GM23248 (cell line): ENCODE measurements around the gene LBHD2. TPM values are rescaled to one million over a fixed set of nuclear protein-coding genes. Genes with fewer than 3 reads are reported as not detected.
A peak's percentile ranks its signal among the peaks of the same experiment; 100 is the strongest.

ENCODE experiments used
- DNase-seq: peaks from one replicate; pipeline ENCODE4 v3.0.0-alpha.2; 2015
- H2AFZ ChIP-seq: fragments of 200-600 bp; sonication (generic); 2 replicates; pipeline ENCODE4 v1.6.1; 2016; ENCODE audit warnings: antibody characterized with exemption
- H3F3A ChIP-seq: fragments of 200-600 bp; sonication (generic); 2 replicates; pipeline ENCODE4 v1.6.1; 2016; ENCODE audit warnings: mild to moderate bottlenecking, antibody characterized with exemption, mixed run types; ENCODE audit not compliant: insufficient read depth
- H3K27ac ChIP-seq: fragments of 200-600 bp; sonication (generic); 2 replicates; pipeline ENCODE4 v1.5.1; 2016; ENCODE audit warnings: mild to moderate bottlenecking
- H3K27me3 ChIP-seq: fragments of 200-600 bp; sonication (generic); replicated peaks from 2 replicates; pipeline ENCODE4 v1.6.1; 2016; ENCODE audit warnings: mild to moderate bottlenecking; ENCODE audit not compliant: insufficient read depth
- H3K36me3 ChIP-seq: fragments of 200-600 bp; sonication (generic); 2 replicates; pipeline ENCODE4 v1.6.1; 2016; ENCODE audit warnings: low read depth, mild to moderate bottlenecking
- H3K4me1 ChIP-seq: fragments of 200-600 bp; sonication (generic); 2 replicates; pipeline ENCODE4 v1.6.1; 2016; ENCODE audit warnings: mild to moderate bottlenecking; ENCODE audit not compliant: insufficient read depth
- H3K4me2 ChIP-seq: fragments of 200-600 bp; sonication (generic); one replicate; pipeline ENCODE4 v1.6.1; 2016; ENCODE audit warnings: mild to moderate bottlenecking; ENCODE audit not compliant: unreplicated experiment
- H3K4me3 ChIP-seq: fragments of 200-600 bp; sonication (generic); 2 replicates; pipeline ENCODE4 v1.5.1; 2016; ENCODE audit warnings: mild to moderate bottlenecking
- H3K79me2 ChIP-seq: fragments of 200-600 bp; sonication (generic); 2 replicates; pipeline ENCODE4 v1.6.1; 2016; ENCODE audit warnings: mild to moderate bottlenecking; ENCODE audit not compliant: insufficient read depth
- H3K9ac ChIP-seq: fragments of 200-600 bp; sonication (generic); 2 replicates; pipeline ENCODE4 v1.6.1; 2016; ENCODE audit warnings: mild to moderate bottlenecking
- H3K9me2 ChIP-seq: fragments of 200-600 bp; sonication (generic); 2 replicates; pipeline ENCODE4 v1.6.1; 2016; ENCODE audit warnings: mixed run types, mild to moderate bottlenecking, moderate library complexity; ENCODE audit not compliant: insufficient read depth
- H3K9me3 ChIP-seq: fragments of 200-600 bp; sonication (generic); one replicate; pipeline ENCODE4 v1.6.1; 2017; ENCODE audit warnings: low read depth
- H4K20me1 ChIP-seq: fragments of 200-600 bp; sonication (generic); 2 replicates; pipeline ENCODE4 v1.6.0; 2016; ENCODE audit not compliant: insufficient read depth
- EZH2 ChIP-seq: fragments of 200-600 bp; sonication (generic); IDR thresholded peaks from 2 replicates; pipeline ENCODE4 v1.6.1; 2018; ENCODE audit warnings: antibody characterized with exemption, mild to moderate bottlenecking; ENCODE audit not compliant: insufficient read depth, poor library complexity, severe bottlenecking
- EZH2phosphoT487 ChIP-seq: fragments of 200-600 bp; sonication (generic); IDR thresholded peaks from 2 replicates; pipeline ENCODE4 v1.6.1; 2018; ENCODE audit warnings: antibody characterized with exemption, moderate library complexity, mild to moderate bottlenecking, low read depth; ENCODE audit not compliant: insufficient read depth
- WGBS, 2 experiments: methylation state at CpG; one replicate each; pipeline ENCODE4 v1.1.6; 2015 to 2017; ENCODE audit warnings: low lambda C conversion rate in 2 of 2, low coverage in 1 of 2; ENCODE audit errors: missing lambda C conversion rate in 2 of 2; 5-methylcytosine and 5-hydroxymethylcytosine counted together
- in situ Hi-C: fragments of 300-500 bp; cut with MboI; formaldehyde crosslinking; loops from 2 replicates; pipeline ENCODE4 v1.15.0; 2020
- polyA plus RNA-seq: library from polyadenylated mRNA; unstranded; fragments of >200 nt; fragmentation: Nextera tagmentation; extraction: Ambion mirVana; gene quantifications from 2 replicates; pipeline ENCODE4 v1.2.1, GENCODE V29; 2016
- total RNA-seq: library from RNA; depleted of rRNA; stranded (reverse); fragments of >200 nt; shearing (Covaris generic); gene quantifications from 2 replicates; pipeline ENCODE4 v1.2.3, GENCODE V29; 2014

Gene LBHD2
- total and polyA plus RNA-seq, 2 experiments from 2014 or later, result not detected

DNA sequence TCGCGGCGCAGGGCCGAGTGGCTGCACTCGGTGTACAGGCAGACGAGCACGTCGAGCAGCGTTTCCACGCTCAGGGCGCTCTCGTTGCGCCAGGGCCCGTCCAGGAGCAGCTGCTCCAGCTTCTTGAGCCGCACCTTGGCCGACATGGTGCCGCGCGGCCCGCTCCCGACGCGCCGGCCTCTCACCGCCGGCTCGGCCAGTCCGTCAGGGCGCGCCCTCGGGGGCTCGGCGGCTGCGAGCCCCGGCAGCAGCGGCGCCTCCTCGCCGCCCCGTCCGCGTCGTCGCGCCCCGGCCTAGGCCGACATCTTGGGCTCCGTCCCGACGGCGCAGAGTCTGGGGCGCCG is 27.0 kb upstream of the LBHD2 start:
- no peaks in the 10 kb centered on the region for H3K27me3 ChIP-seq
- H3K9me2 ChIP-seq, result no peaks in the 10 kb centered on the region
- peak overlapping the region; percentile 33 for H3K4me2 ChIP-seq
- peaks cover 74% of the 10 kb centered on the region for H3K79me2 ChIP-seq
- peak overlapping the region; percentile 87 for H3K27ac ChIP-seq
- WGBS, 2 experiments, result 0 to 1% methylated on average over 38 to 39 of the region's 53 CpGs
- TF ChIP-seq EZH2phosphoT487, result no peak
- no peak for TF ChIP-seq EZH2
- peaks cover 19% of the 10 kb centered on the region for H3K4me1 ChIP-seq
- no peak for DNase-seq
- peaks cover 22% of the 10 kb centered on the region for H3F3A ChIP-seq
- in situ Hi-C loops, result no loop called here
- no peaks in the 10 kb centered on the region for H3K9me3 ChIP-seq
- H2AFZ ChIP-seq, result no peak overlapping the region
- peak overlapping the region; percentile 78 for H3K4me3 ChIP-seq
- peaks cover 8% of the 10 kb centered on the region; the same call in 1 of the 2 replicates for H4K20me1 ChIP-seq
- no peaks in the 10 kb centered on the region; the same call in 1 of the 2 replicates for H3K36me3 ChIP-seq
- peak overlapping the region; percentile 90 for H3K9ac ChIP-seq

DNA sequence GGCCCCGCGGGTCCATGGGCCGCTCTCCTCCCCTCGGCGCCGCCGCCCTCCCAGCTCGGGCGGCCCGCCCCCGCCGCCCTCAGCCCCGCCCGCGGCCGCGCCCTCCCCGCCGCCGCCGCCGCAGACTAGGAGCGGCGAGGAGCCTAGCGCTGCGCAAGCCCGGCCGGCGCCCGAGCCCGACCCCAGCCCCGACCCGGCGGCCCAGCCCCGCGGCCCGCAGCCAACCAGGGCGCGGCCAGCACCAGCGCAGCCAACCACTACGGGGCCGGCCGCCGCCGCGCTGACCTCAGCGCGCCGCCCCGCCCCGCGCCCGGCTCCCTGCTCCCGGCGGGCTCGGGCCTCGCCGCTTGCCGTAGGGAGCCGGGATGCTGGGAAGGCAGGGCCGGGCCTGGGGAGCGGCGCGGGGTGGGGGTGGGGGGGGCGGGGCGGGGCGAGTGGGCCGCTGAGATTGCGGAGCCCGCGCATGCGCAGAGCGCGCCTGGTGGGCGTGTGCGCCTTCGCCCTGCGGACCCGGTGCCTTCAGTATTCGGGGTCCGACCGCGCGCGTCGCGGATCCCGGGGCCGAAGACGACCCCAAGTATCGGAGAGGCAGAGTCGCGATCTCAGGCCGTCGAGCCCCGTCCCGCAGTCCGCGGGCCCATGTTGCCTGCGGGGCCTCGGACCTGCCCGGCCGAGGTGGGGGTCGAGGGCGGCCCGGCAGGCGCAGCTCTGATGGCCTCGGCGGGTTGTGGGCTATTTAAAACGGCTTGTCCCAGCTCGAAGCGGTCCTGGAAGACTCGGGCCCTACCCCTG is 26.4 kb upstream of the LBHD2 start, which contains the start of gene CDC42BPB:
Gene CDC42BPB (minus strand): TSS at position 178 of the 792 bp plus-strand sequence. CDS start 376 bp downstream, outside the sequence.
- H2AFZ ChIP-seq, result peak within 1 kb of the TSS; percentile 88
- peak within 1 kb of the TSS; percentile 89 for H3K4me2 ChIP-seq
- peak within 1 kb of the TSS; percentile 86 for H3K4me3 ChIP-seq
- H3F3A ChIP-seq, result peaks cover 22% of the 10 kb centered on the region
- H3K36me3 ChIP-seq, result no peaks in the 10 kb centered on the region; the same call in 1 of the 2 replicates
- peaks cover 69% of the 10 kb centered on the region for H3K79me2 ChIP-seq
- H3K9ac ChIP-seq, result peak within 1 kb of the TSS; percentile 90
- H3K27me3 ChIP-seq, result no peaks in the 10 kb centered on the region
- H3K9me3 ChIP-seq, result no peaks in the 10 kb centered on the region
- H3K9me2 ChIP-seq, result no peaks in the 10 kb centered on the region
- peak; percentile 98 for DNase-seq
- TF ChIP-seq EZH2 (no peak), EZH2phosphoT487 (no peak)
- H4K20me1 ChIP-seq, result peaks cover 8% of the 10 kb centered on the region; the same call in 1 of the 2 replicates
- in situ Hi-C loops, result no loop called here
- peak within 1 kb of the TSS; percentile 87 for H3K27ac ChIP-seq
- H3K4me1 ChIP-seq, result peaks cover 19% of the 10 kb centered on the region
- WGBS, 2 experiments, result 0 to 2% methylated on average over 48 to 63 of the region's 113 CpGs

DNA sequence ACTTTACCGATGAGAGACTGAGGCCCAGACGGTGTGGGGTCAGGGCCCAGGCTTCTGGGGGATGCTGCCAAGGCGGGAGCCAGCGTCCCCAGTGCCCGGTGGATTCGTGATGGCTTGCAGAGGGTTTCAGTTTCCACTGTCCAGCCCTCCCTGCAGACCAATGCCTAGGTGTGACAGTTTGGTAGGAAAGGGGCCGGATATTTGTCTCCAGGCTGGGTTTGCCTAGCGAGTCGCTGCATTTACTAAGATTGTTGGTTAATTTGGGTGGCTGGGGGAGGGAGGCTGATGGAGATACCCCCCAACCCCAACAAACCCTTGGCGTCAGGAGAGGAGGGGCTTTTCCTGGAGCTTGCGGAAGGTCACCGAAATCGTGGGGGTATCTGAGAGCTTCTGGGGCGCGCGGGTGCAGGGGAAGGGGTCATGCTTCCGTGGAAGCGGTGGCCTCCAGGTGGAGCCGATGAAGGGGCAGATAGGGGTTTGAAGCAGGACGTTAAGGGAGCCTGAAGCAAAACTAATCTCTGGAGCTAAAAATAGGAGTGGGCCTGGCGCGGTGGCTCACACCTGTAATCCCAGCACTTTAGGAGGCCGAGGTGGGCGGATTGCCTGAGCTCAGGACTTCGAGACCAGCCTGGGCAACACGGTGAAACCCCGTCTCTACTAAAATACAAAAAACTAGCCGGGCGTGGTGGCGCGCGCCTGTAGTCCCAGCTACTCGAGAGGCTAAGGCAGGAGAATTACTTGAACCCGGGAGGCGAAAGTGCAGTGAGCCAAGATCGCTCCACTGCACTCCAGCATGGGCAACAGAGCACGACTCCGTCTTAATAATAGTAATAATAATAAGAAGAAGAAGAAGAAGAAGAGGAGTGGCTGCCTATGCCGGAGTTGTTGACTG is 25.6 kb upstream of the LBHD2 start:
- Histone ChIP-seq H3K79me2 (peaks cover 60% of the 10 kb centered on the region), H3K9ac (peak overlapping the region; percentile 86)
- WGBS, 2 experiments, result 38 to 42% methylated on average over 37 to 39 of the region's 39 CpGs

DNA sequence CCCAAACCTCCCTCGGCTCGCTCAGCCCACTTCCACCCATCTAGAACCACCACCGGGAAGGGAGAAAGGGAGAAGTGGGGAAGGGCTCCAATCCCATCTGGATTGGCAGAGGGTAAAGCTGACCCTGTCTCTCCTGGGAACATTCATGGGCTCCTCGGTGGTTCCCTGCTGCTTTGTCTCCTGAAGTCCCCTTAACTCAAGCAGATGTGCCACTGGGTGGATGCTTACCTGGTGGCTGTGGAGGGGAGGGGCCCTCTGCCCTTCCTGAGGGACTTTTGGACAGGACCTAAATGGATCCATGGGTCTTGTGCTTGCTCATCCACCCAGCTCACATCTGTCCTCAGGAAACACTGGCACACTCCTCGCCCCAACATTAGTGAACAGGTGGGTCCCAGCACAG is 24.5 kb upstream of the LBHD2 start:
- Histone ChIP-seq H3K4me3 (peak overlapping the region; percentile 86; the same call in 1 of the 2 replicates), H3K4me1 (peaks cover 15% of the 10 kb centered on the region), H4K20me1 (peaks cover 4% of the 10 kb centered on the region; the same call in 1 of the 2 replicates), H3K36me3 (no peaks in the 10 kb centered on the region), H3K4me2 (peak overlapping the region; percentile 89), H3K9ac (no peak overlapping the region), H3F3A (peaks cover 30% of the 10 kb centered on the region), H3K9me3 (no peaks in the 10 kb centered on the region), H3K79me2 (peaks cover 49% of the 10 kb centered on the region), H2AFZ (no peak overlapping the region), H3K27me3 (no peaks in the 10 kb centered on the region), H3K9me2 (no peaks in the 10 kb centered on the region), H3K27ac (no peak overlapping the region)
- DNase-seq, result no peak
- no peak for TF ChIP-seq EZH2phosphoT487
- no peak for TF ChIP-seq EZH2
- in situ Hi-C loops, result no loop called here
- 76 to 77% methylated on average over 5 of the region's 5 CpGs for WGBS, 2 experiments

More for the DNA sequence above, 25.6 kb upstream of the LBHD2 start:
- peak; percentile 48 for DNase-seq
- H3K9me3 ChIP-seq, result no peaks in the 10 kb centered on the region
- in situ Hi-C loops, result no loop called here
- H3K9me2 ChIP-seq, result no peaks in the 10 kb centered on the region
- peaks cover 27% of the 10 kb centered on the region for H3F3A ChIP-seq
- H3K4me2 ChIP-seq, result peak overlapping the region; percentile 89
- peak overlapping the region; percentile 86 for H3K4me3 ChIP-seq
- peak overlapping the region; percentile 45 for H3K27ac ChIP-seq
- no peaks in the 10 kb centered on the region for H3K27me3 ChIP-seq
- H2AFZ ChIP-seq, result peak overlapping the region; percentile 88
- no peaks in the 10 kb centered on the region; the same call in 1 of the 2 replicates for H3K36me3 ChIP-seq
- H3K4me1 ChIP-seq, result peaks cover 19% of the 10 kb centered on the region
- TF ChIP-seq EZH2phosphoT487 (no peak), EZH2 (no peak)
- peaks cover 8% of the 10 kb centered on the region; the same call in 1 of the 2 replicates for H4K20me1 ChIP-seq
